Endodermal cell (in vitro differentiated cells): Measurements from ENCODE around the gene CETP. TPM values are rescaled to one million over a fixed set of nuclear protein-coding genes. Genes with fewer than 3 reads are reported as not detected.
"Not testable (repeated sequence)": the region's sequence is repeated elsewhere in the genome, so short reads cannot be mapped to it uniquely, and the experiment has no call there.

ENCODE experiments used
- DNase-seq: peaks from one replicate; pipeline ENCODE4 v3.0.0-alpha.2; 2017
- H3K27ac ChIP-seq: 2 replicates; pipeline ENCODE4 v1.5.1; 2013; ENCODE audit warnings: mild to moderate bottlenecking, low read depth, low read length, moderate library complexity
- H3K27me3 ChIP-seq: 2 replicates; pipeline ENCODE4 v1.6.1; 2013; ENCODE audit warnings: mild to moderate bottlenecking, low read length, moderate library complexity; ENCODE audit not compliant: insufficient read depth, control insufficient read depth, poor library complexity, severe bottlenecking
- H3K36me3 ChIP-seq: 2 replicates; pipeline ENCODE4 v1.7.0; 2013; ENCODE audit warnings: mild to moderate bottlenecking, low read length, moderate library complexity; ENCODE audit not compliant: control insufficient read depth, insufficient read depth
- H3K4me1 ChIP-seq: one replicate; pipeline ENCODE4 v1.7.0; 2013; ENCODE audit warnings: low read length; ENCODE audit not compliant: control insufficient read depth, insufficient read depth
- H3K4me3 ChIP-seq: 2 replicates; pipeline ENCODE4 v1.5.1; 2013; ENCODE audit warnings: mild to moderate bottlenecking, low read length, moderate library complexity
- H3K9ac ChIP-seq: 2 replicates; pipeline ENCODE4 v1.6.1; 2013; ENCODE audit warnings: mild to moderate bottlenecking, low read length, moderate library complexity; ENCODE audit not compliant: poor library complexity, severe bottlenecking; ENCODE audit errors: extremely low read depth
- H3K9me3 ChIP-seq: 2 replicates; pipeline ENCODE4 v1.6.1; 2013; ENCODE audit warnings: mild to moderate bottlenecking, low read length, moderate library complexity; ENCODE audit not compliant: control insufficient read depth
- H3K27ac Mint-ChIP-seq: 2 replicates; pipeline ENCODE4 v1.8.0; 2020; ENCODE audit warnings: mixed read lengths
- H3K27me3 Mint-ChIP-seq: 2 replicates; pipeline ENCODE4 v1.8.0; 2021; ENCODE audit warnings: mild to moderate bottlenecking, mixed read lengths; ENCODE audit not compliant: insufficient read depth
- H3K36me3 Mint-ChIP-seq: 2 replicates; pipeline ENCODE4 v1.8.0; 2020; ENCODE audit warnings: low read depth, mixed read lengths
- H3K4me1 Mint-ChIP-seq: 2 replicates; pipeline ENCODE4 v1.8.0; 2020; ENCODE audit warnings: mixed read lengths
- H3K4me3 Mint-ChIP-seq: 2 replicates; pipeline ENCODE4 v1.8.0; 2020; ENCODE audit warnings: mild to moderate bottlenecking, moderate library complexity, mixed read lengths
- H3K9me3 Mint-ChIP-seq: 2 replicates; pipeline ENCODE4 v1.8.0; 2020; ENCODE audit warnings: mild to moderate bottlenecking, mixed read lengths
- WGBS, 2 experiments: methylation state at CpG; one replicate each; pipeline versions ENCODE4 v1.1.5 to v1.1.7; 2013; ENCODE audit warnings: missing lambda C conversion rate in 2 of 2, mixed read lengths in 1 of 2; ENCODE audit not compliant: insufficient coverage in 1 of 2, insufficient read length in 1 of 2; 5-methylcytosine and 5-hydroxymethylcytosine counted together
- total RNA-seq, 2 donors: library from RNA; stranded (reverse); fragmentation: NEBNext Ultra II Directional in 1 of 2; extraction: Animal tissue kit (Norgen Biotek cat#: 25700) in 1 of 2; gene quantifications; 2 replicates in 1 of 2; 3 replicates in 1 of 2; pipeline ENCODE4 v1.2.1, GENCODE V29; 2021
- TF ChIP-seq, protein P1 (sequence below): fragments of 200-600 bp; sonication (generic); conservative IDR thresholded peaks from 2 replicates; pipeline ENCODE4 v1.5.0; 2021; ENCODE audit warnings: antibody characterized with exemption, mild to moderate bottlenecking

The CETP gene
- total RNA-seq, 2 donors from 2014 or later = not detected

DNA sequence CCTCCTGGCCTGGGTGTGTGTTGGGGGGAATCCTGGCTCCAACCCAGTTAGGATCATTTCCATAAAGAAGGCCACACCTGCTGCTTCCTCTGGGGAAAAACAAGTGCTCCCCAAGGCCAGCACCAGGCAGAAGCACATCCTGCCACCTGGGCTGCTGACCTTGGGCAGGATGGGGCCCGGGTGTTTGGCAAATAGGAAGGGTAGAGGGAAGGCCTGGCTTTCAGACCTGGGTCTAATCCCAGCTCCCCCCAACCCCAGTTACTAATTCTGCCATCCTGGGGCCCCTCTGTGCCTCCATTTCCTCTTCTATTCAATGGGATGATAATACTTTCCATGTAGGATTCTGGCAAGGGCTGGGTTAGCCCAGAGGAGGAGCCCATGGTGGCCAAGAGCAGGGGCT is 24.6 kb downstream of the CETP start:
- no peak overlapping the region for H3K27ac ChIP-seq
- no peak overlapping the region for H3K27ac Mint-ChIP-seq
- H3K9ac ChIP-seq = no peak overlapping the region
- no peaks in the 10 kb centered on the region for H3K4me1 ChIP-seq
- TF ChIP-seq, protein P1, sequence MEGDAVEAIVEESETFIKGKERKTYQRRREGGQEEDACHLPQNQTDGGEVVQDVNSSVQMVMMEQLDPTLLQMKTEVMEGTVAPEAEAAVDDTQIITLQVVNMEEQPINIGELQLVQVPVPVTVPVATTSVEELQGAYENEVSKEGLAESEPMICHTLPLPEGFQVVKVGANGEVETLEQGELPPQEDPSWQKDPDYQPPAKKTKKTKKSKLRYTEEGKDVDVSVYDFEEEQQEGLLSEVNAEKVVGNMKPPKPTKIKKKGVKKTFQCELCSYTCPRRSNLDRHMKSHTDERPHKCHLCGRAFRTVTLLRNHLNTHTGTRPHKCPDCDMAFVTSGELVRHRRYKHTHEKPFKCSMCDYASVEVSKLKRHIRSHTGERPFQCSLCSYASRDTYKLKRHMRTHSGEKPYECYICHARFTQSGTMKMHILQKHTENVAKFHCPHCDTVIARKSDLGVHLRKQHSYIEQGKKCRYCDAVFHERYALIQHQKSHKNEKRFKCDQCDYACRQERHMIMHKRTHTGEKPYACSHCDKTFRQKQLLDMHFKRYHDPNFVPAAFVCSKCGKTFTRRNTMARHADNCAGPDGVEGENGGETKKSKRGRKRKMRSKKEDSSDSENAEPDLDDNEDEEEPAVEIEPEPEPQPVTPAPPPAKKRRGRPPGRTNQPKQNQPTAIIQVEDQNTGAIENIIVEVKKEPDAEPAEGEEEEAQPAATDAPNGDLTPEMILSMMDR = no peak
- no peaks in the 10 kb centered on the region for H3K36me3 Mint-ChIP-seq
- 85% methylated on average over 1 of the region's 1 CpG; no CpG with 5 or more reads in 1 of the 2 experiments for WGBS, 2 experiments
- peaks cover 52% of the 10 kb centered on the region for H3K27me3 Mint-ChIP-seq
- H3K4me1 Mint-ChIP-seq = peaks cover 6% of the 10 kb centered on the region
- no peak overlapping the region for H3K4me3 ChIP-seq
- H3K9me3 ChIP-seq = no peaks in the 10 kb centered on the region
- no peak overlapping the region for H3K4me3 Mint-ChIP-seq
- peaks cover 41% of the 10 kb centered on the region for H3K27me3 ChIP-seq
- no peaks in the 10 kb centered on the region for H3K36me3 ChIP-seq
- H3K9me3 Mint-ChIP-seq = no peaks in the 10 kb centered on the region
- no peak for DNase-seq

DNA sequence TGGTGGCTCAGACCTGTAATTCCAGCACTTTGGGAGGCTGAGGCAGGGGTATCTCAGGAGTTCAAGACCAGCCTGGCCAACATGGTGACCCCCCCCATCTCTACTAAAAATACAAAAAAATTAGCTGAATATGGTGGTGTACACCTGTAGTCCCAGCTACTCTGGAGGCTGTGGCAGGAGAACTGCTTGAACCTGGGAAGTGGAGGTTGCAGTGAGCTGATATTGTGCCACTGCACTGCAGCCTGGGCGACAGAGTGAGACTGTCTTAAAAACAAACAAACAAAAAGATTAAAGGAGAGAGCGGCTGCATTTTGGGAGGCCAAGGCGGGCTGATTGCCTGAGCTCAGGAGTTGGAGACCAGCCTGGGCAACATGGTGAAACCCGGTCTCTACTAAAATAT is 25.2 kb downstream of the CETP start:
- peaks cover 42% of the 10 kb centered on the region for H3K27me3 ChIP-seq
- not testable (repeated sequence) for H3K4me3 ChIP-seq, H3K27ac Mint-ChIP-seq, DNase-seq, H3K9me3 ChIP-seq, H3K36me3 Mint-ChIP-seq, H3K36me3 ChIP-seq, H3K9me3 Mint-ChIP-seq, H3K4me1 ChIP-seq, H3K4me3 Mint-ChIP-seq, H3K9ac ChIP-seq, H3K4me1 Mint-ChIP-seq, H3K27ac ChIP-seq
- H3K27me3 Mint-ChIP-seq = peaks cover 57% of the 10 kb centered on the region
- WGBS, 2 experiments = 90 to 91% methylated on average over 2 to 4 of the region's 4 CpGs

DNA sequence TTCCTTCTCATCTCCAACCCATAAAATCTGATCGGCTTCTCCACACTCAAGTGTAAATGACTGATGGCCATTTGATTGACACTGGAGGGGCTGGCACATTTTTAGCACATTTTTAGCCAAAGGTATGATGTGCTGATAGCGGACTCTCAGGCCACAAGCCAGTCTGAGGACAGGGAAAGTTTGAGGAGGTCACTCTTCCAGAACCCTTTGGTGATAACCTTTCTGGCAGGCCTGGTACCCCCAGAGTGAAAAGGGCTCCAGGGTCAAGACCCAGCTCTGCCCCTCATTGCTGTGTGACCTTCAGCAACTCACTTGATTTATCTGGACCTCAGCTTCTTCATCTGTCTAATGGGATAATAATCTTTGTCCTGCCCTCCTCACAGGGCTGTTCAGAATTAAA is 25.9 kb downstream of the CETP start:
- peaks cover 59% of the 10 kb centered on the region for H3K27me3 Mint-ChIP-seq

More for the DNA sequence above, 25.9 kb downstream of the CETP start:
- H3K9me3 Mint-ChIP-seq = no peaks in the 10 kb centered on the region
- no peak for DNase-seq
- Histone ChIP-seq H3K4me3 (no peak overlapping the region), H3K9ac (no peak overlapping the region), H3K4me1 (no peaks in the 10 kb centered on the region), H3K27me3 (peaks cover 42% of the 10 kb centered on the region), H3K27ac (no peak overlapping the region), H3K36me3 (no peaks in the 10 kb centered on the region), H3K9me3 (no peaks in the 10 kb centered on the region)
- H3K4me1 Mint-ChIP-seq = peaks cover 6% of the 10 kb centered on the region
- TF ChIP-seq, protein P1 = no peak
- H3K4me3 Mint-ChIP-seq = no peak overlapping the region
- H3K36me3 Mint-ChIP-seq = no peaks in the 10 kb centered on the region
- H3K27ac Mint-ChIP-seq = no peak overlapping the region
- 90 to 100% methylated on average over 1 to 2 of the region's 2 CpGs for WGBS, 2 experiments
